22Rv1 (cell line): ENCODE results near the gene ANGEL2.
"Not testable (repeated sequence)": the region's sequence is repeated elsewhere in the genome, so short reads cannot be mapped to it uniquely, and the experiment has no call there.

Source experiments
- H3K27ac ChIP-seq: fragments of 450-650 bp; 2 replicates; pipeline ENCODE4 v1.5.1; 2017
- ZFX ChIP-seq: fragments of 450-650 bp; IDR thresholded peaks from 2 replicates; pipeline ENCODE4 v1.6.1; 2017; ENCODE audit warnings: antibody characterized with exemption, borderline replicate concordance
- TF ChIP-seq, protein P1 (sequence below): fragments of 450-650 bp; IDR thresholded peaks from 2 replicates; pipeline ENCODE4 v1.5.1; 2017; ENCODE audit warnings: mild to moderate bottlenecking

Gene ANGEL2

GRCh38 chr1:213041443-213041842, 25.8 kb upstream of the ANGEL2 start:
- H3K27ac ChIP-seq: no peak overlapping the region
- TF ChIP-seq ZFX: no peak
- TF ChIP-seq, protein P1, sequence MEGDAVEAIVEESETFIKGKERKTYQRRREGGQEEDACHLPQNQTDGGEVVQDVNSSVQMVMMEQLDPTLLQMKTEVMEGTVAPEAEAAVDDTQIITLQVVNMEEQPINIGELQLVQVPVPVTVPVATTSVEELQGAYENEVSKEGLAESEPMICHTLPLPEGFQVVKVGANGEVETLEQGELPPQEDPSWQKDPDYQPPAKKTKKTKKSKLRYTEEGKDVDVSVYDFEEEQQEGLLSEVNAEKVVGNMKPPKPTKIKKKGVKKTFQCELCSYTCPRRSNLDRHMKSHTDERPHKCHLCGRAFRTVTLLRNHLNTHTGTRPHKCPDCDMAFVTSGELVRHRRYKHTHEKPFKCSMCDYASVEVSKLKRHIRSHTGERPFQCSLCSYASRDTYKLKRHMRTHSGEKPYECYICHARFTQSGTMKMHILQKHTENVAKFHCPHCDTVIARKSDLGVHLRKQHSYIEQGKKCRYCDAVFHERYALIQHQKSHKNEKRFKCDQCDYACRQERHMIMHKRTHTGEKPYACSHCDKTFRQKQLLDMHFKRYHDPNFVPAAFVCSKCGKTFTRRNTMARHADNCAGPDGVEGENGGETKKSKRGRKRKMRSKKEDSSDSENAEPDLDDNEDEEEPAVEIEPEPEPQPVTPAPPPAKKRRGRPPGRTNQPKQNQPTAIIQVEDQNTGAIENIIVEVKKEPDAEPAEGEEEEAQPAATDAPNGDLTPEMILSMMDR: no peak

GRCh38 chr1:213035573-213035972, 19.9 kb upstream of the ANGEL2 start:
- H3K27ac ChIP-seq: no peak overlapping the region
- TF ChIP-seq, protein P1: no peak
- no peak for TF ChIP-seq ZFX

- TF ChIP-seq, protein P1: no peak
- TF ChIP-seq ZFX: no peak
- H3K27ac ChIP-seq: no peak overlapping the region
Measured at GRCh38 chr1:213034713-213035112, 19.0 kb upstream of the ANGEL2 start.

GRCh38 chr1:213032651-213033050, 17.0 kb upstream of the ANGEL2 start:
- no peak overlapping the region for H3K27ac ChIP-seq
- no peak for TF ChIP-seq ZFX

DNA sequence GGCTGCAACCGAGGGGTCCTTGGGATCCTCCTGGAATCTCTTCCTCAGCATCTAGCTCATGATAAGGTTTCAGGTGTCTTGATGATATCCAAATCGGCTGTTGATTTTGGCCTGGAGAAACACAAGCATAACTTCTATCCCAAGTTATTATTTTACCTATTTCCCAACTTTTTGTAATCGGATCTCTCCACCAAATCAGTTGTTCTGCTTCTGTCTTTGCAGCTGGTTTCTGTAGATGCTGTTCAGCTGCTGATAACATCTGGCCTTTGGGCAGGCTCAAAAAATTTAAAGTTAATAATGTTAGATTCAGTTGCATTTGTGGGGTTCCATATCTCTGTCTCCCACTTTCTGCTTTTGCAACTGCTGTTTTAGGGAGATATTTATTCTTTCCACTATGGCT, 11.4 kb upstream of the ANGEL2 start:
- not testable (repeated sequence) for H3K27ac ChIP-seq

GRCh38 chr1:213020016-213020415, 4.3 kb upstream of the ANGEL2 start:
- TF ChIP-seq, protein P1: no peak
- TF ChIP-seq ZFX: no peak
- no peak overlapping the region for H3K27ac ChIP-seq

DNA sequence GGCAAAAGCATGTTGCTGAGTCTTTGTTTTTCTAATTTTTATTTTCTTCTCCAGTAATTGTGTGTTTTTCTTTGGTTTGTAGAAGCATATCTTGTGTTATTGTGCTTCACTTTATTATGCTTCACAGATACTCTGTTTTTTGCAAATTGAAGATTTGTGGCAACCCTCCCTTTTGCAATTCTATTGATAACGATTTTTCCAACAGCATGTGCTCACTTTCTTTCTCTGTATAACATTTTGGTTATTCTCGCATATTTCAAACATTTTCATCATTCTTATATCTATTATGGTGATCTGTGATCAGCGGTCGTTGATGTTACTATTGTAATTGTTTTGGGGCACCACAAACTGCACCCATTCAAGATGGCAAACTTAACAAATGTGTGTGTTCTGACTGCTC, 3.8 kb upstream of the ANGEL2 start:
- TF ChIP-seq, protein P1: no peak
- TF ChIP-seq ZFX: no peak
- H3K27ac ChIP-seq: no peak overlapping the region

- no peak overlapping the region for H3K27ac ChIP-seq
- TF ChIP-seq ZFX: no peak
- TF ChIP-seq, protein P1: no peak
Measured at GRCh38 chr1:213017447-213018273, 2.0 kb upstream of the ANGEL2 start.
